Measurements from ENCODE around the gene CSTB.

CSTB gene

GRCh38 chr21:43760391-43760958, 15.6 kb downstream of the CSTB start:
- DNase-seq, result no peak
- H3K27ac ChIP-seq, result no peak overlapping the region
- H3K27me3 ChIP-seq (ENCODE audit: insufficient read depth, low read depth, severe bottlenecking), result no peaks in the 10 kb centered on the region
- H3K36me3 ChIP-seq, result peaks cover 43% of the 10 kb centered on the region
- TF ChIP-seq, protein P1, sequence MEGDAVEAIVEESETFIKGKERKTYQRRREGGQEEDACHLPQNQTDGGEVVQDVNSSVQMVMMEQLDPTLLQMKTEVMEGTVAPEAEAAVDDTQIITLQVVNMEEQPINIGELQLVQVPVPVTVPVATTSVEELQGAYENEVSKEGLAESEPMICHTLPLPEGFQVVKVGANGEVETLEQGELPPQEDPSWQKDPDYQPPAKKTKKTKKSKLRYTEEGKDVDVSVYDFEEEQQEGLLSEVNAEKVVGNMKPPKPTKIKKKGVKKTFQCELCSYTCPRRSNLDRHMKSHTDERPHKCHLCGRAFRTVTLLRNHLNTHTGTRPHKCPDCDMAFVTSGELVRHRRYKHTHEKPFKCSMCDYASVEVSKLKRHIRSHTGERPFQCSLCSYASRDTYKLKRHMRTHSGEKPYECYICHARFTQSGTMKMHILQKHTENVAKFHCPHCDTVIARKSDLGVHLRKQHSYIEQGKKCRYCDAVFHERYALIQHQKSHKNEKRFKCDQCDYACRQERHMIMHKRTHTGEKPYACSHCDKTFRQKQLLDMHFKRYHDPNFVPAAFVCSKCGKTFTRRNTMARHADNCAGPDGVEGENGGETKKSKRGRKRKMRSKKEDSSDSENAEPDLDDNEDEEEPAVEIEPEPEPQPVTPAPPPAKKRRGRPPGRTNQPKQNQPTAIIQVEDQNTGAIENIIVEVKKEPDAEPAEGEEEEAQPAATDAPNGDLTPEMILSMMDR (IDR thresholded peaks at IDR 0.05; ENCODE audit: low read depth, low read length), result peak; percentile 31; the same call in 1 of the 2 replicates
- no peak overlapping the region for H3K4me3 ChIP-seq (ENCODE audit: low read depth, low read length)
- H3K9me3 ChIP-seq (ENCODE audit: severe bottlenecking), result peaks cover 4% of the 10 kb centered on the region

DNA sequence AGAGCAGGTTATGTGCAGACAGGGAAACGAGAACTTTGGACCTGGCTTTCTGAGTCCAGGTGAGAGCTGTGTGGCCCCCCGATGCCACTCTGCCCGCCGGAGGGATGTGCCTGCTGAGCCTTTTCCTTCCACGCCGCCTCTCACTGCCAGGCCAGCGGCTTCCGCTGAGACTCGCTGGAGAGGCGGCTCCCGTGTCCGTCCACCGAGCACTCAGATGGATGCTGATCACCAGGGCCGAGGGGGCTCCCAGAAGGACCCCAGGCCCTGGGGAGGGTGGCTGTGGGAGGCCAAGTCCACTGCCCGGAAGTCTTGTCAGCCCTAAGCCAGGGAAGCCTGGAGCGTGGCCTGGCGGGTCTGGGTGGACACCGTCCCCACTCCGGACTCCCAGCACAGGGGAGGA, 16.5 kb downstream of the CSTB start:
- TF ChIP-seq, protein P1 (IDR thresholded peaks at IDR 0.05; ENCODE audit: low read depth, low read length), result no peak
- Histone ChIP-seq H3K27me3 (ENCODE audit: insufficient read depth, low read depth, severe bottlenecking) (no peaks in the 10 kb centered on the region), H3K36me3 (peaks cover 49% of the 10 kb centered on the region), H3K9me3 (ENCODE audit: severe bottlenecking) (peaks cover 4% of the 10 kb centered on the region), H3K4me3 (ENCODE audit: low read depth, low read length) (no peak overlapping the region), H3K27ac (no peak overlapping the region)
- DNase-seq, result no peak

DNA sequence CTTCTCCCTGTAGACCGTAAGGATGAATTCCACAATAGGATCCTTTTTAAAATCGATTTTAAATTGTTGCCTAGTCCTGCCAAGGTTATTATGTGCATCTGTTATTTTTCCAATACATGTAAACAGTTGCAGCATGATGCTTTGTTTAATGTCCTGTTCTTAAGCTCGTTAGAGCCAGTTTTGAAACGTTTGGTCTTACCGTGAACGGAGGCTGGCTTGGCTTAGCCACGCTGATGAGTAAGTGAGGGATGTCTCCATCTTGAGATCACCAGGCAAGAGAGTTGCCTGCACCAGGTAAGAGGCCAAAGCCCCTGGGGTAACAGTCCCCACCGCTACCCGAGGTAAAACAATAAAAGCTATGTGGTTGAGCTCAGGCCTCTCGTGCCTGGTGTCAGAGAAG, 17.3 kb downstream of the CSTB start:
- no peak for DNase-seq
- H3K27me3 ChIP-seq (ENCODE audit: insufficient read depth, low read depth, severe bottlenecking), result no peaks in the 10 kb centered on the region
- peaks cover 4% of the 10 kb centered on the region for H3K9me3 ChIP-seq (ENCODE audit: severe bottlenecking)
- H3K4me3 ChIP-seq (ENCODE audit: low read depth, low read length), result no peak overlapping the region
- H3K27ac ChIP-seq, result no peak overlapping the region; the same call in 1 of the 2 replicates
- peaks cover 58% of the 10 kb centered on the region for H3K36me3 ChIP-seq
- TF ChIP-seq, protein P1 (IDR thresholded peaks at IDR 0.05; ENCODE audit: low read depth, low read length), result no peak

GRCh38 chr21:43758111-43758641, 17.9 kb downstream of the CSTB start:
- Histone ChIP-seq H3K36me3 (peaks cover 62% of the 10 kb centered on the region), H3K9me3 (ENCODE audit: severe bottlenecking) (peaks cover 4% of the 10 kb centered on the region), H3K27me3 (ENCODE audit: insufficient read depth, low read depth, severe bottlenecking) (no peaks in the 10 kb centered on the region), H3K4me3 (ENCODE audit: low read depth, low read length) (peak overlapping the region; percentile 7; the same call in 1 of the 2 replicates), H3K27ac (peak overlapping the region; percentile 49)
- DNase-seq, result peak; percentile 53
- TF ChIP-seq, protein P1 (IDR thresholded peaks at IDR 0.05; ENCODE audit: low read depth, low read length), result no peak

- TF ChIP-seq, protein P1 (IDR thresholded peaks at IDR 0.05; ENCODE audit: low read depth, low read length), result no peak
- peak overlapping the region; percentile 49 for H3K27ac ChIP-seq
- no peak for DNase-seq
- H3K4me3 ChIP-seq (ENCODE audit: low read depth, low read length), result no peak overlapping the region
- H3K36me3 ChIP-seq, result peaks cover 63% of the 10 kb centered on the region
- no peaks in the 10 kb centered on the region for H3K9me3 ChIP-seq (ENCODE audit: severe bottlenecking)
- no peaks in the 10 kb centered on the region for H3K27me3 ChIP-seq (ENCODE audit: insufficient read depth, low read depth, severe bottlenecking)
These were observed 18.5 kb downstream of the CSTB start for GRCh38 chr21:43757601-43758000.

All from WERI-Rb-1 (cell line).